Medulla oblongata (tissue), 1 donor: Measurements from ENCODE around the gene LIFR.

Experiments
- DNase-seq: peaks from one replicate; pipeline ENCODE4 v3.0.0-alpha.2; 2015; ENCODE audit errors: extremely low spot score

The LIFR gene

GRCh38 chr5:38465702-38466423 lies 90.6 kb downstream of the LIFR start:
- DNase-seq = no peak

DNA sequence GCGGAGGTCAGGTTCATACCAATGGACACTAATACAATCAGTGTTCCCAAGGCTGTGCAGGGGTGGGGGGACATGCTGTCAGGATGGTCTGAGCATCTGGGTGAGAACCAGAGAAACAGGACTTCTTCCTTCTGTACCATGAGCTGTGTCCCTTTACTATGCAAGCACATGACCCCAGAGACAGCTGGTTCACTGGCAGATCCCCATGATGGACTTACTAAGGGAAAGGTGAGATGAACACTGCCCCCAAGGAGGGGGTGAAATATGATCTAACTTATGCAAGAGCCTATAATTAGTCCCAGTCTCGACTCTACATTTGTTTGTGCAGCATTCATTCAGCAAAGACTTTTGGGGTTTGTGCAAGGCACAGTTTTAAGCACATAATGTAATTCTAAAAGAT lies 91.4 kb downstream of the LIFR start:
- no peak for DNase-seq

GRCh38 chr5:38463634-38464521 lies 92.6 kb downstream of the LIFR start:
- DNase-seq = no peak

- no peak for DNase-seq
These were observed 93.3 kb downstream of the LIFR start for GRCh38 chr5:38462976-38463633.

- no peak for DNase-seq
These were observed 98.3 kb downstream of the LIFR start for GRCh38 chr5:38458174-38458573.

DNA sequence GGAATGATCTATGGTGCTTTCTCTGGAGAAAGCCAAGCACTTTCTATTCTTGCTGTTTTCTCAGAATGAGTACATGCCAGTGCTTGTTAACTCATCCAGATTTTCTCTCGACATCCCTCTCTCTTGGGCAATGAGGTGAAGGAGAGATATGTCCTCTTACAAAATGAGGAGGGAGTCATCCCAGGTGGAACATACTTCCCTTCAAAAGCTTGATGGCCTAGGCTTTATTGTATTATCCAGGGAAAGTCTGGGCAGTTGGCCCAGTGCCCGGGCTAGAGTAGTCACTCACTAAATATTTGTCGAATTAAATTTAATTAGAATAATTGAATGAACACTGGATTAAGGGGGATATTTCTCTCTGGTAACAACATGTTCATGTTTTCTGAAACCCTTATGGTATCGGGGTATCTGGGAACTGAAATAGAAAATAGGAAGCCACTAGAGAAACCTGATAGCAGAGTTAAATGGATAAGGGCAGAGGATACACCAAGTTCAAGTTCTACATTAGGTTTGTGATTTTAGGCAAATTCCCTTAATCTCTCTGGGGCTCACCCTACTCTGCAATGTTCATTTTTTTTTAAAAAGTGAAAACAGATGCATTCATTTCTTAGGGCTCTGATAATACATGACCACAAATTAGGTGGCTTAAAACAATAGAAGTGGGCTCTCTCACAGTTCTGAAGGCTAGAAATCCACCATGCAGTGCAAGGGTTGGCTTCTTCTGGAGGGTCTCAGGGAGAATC lies 99.6 kb downstream of the LIFR start:
- DNase-seq = no peak

GRCh38 chr5:38455796-38456330 lies 100.6 kb downstream of the LIFR start:
- DNase-seq = no peak

GRCh38 chr5:38453921-38454320 lies 102.5 kb downstream of the LIFR start:
- no peak for DNase-seq

GRCh38 chr5:38453506-38453905 lies 102.9 kb downstream of the LIFR start:
- peak; percentile 78 for DNase-seq

DNA sequence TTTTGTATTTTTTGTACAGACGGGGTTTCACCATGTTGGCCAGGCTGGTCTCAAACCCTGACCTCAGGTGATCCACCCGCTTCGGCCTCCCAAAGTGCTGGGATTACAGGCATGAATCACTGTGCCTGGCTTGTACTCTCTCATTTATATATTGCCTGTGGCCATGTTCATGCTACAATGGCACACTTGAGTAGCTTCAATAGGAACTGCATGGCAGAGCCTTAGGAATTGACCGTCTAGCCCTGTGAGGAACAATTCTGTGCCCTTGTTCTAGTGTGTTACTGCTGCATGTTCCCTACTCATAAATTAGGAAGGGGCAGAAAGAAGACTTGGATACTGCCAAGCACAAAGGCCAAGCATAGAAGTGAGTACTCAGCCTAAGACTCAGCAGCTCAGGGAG lies 104.2 kb downstream of the LIFR start:
- no peak for DNase-seq

GRCh38 chr5:38451074-38451725 lies 105.2 kb downstream of the LIFR start:
- no peak for DNase-seq

DNA sequence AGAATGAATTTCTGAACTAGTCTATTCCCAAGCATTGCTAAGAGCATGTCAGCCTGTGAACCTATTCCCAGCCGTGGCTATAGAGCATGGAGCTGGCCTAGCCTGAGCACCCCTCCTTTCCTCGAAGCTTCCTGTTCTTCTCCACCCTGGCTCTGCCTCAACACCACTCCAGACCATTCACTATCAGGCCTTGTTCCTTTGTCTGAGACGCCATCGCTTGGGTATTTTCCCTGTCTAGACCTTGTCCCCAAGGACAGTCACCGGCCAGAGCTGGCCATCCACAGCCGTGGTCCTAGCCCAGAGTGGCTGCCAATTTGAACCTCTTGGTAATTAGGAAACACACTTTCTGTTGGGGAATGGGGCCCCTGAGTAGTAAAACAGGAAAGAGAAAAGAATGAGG lies 105.8 kb downstream of the LIFR start:
- no peak for DNase-seq

DNA sequence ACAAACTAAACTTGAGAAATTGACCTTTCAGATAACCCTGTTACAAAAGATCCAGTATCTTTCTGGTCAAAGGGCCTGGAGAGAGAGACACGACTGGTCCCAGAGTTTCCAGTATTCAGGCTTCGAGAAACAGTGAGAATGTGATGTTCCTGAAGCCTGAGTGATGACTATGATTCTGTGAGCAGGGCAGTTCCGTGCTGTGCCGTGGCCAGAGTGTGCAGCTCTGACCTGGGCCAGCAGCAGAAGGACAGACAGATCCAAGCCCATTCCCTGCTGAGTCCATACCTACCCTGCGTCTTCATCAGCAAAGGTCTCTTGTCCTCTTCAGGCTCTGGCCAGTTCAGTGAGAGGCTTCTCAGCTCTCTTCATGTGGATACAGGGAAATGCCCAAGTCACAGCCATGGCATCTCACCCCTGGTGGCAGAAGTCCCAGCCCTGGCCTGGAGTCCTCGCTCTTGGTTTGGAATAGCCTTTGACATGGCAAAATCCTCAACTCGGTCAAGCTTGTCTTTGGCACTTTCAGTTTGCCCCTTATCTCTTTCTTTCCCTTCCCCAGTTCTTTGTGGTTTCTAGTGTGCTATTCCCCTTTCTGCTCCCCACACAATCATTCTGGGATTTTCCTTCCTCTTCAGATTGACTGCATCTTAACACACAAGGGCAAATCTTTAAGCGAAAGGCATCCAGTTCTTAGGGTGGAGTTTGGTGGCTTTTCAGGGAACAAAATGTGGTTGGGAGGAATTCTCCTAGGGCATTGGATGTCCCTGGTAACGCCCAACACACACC lies 107.7 kb downstream of the LIFR start:
- no peak for DNase-seq

DNA sequence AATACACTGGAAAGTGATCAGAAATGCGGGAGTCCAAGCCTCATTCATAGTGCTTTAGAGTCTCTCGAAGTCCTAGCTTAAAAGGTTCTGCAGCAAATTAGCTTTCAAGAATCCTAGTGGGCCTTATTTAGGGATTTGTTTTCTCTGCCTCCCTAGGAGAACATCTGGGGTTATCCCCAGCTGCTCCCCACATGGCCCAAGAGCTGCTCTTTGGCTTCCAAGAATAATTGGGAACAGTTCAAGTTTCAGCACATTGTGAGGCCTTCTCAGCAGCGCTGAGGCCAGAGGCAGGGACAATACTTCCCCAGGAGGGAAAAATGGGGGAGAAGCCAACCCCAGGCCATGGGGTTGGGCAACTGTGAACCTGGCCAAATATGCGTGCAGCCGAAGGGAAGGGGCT lies 108.7 kb downstream of the LIFR start:
- peak; percentile 32 for DNase-seq

- DNase-seq = no peak
These were observed 109.4 kb downstream of the LIFR start for GRCh38 chr5:38447056-38447455.

DNA sequence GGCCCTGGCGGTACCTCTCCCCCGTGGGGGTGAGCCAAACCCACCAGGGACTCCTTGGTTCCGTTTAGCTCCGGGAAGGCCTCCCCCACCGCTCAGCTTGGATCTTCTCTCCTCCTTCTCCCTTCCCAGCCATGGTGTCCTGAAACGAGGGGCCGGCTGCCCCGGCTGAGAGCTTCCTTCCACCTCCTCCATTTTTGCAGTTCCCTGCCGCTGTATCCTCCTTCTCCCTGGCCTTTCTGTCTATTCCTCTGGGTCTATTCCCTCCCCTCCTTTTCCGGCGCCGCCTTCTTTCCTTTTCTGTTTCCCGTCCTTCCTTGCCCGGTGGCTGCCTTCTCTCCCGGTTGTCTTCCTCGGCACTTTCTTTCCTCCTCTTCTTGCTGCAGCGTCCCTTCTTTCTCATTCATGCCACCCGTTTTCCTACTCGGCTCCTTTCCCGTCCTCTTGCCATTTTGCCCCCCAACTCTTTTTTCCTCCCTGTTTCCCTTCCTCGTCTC lies 110.4 kb downstream of the LIFR start:
- DNase-seq = no peak

GRCh38 chr5:38445374-38446028 lies 110.9 kb downstream of the LIFR start:
- DNase-seq = no peak

DNA sequence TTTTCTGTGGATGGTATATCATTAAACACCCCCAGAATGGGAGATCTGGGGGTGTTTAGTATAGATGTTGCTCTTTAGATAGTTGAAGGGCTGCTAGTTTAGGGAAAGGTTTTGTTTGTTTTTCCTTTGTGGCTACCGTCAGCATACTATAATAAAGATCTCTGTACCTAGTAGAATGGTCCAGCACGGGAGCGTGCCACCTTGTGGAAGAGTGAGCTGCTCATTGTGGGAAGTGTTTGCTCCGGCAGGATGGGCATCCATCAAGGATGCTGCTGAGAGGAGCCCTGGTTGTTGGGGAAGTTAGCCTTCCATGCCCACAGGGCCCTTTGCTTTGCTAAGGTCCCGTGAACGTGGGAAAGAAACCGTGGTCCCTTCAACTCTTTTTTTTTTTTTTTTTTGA lies 113.1 kb downstream of the LIFR start:
- no peak for DNase-seq

DNA sequence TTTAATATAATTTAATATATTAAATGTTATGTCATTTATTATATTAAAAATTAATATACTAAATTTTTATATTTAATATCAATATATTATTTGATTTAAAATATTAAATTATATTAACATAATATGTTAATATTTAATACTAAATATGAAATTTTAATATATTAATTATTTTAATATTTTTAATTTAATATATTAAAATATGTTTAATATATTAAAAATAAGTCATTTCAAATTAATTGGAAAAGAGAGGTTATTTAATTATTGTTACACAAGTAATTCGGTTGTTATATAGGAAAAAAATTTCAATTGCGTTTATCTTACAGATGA lies 114.2 kb downstream of the LIFR start:
- no peak for DNase-seq
